H54 (cell line): Measurements from ENCODE around the gene ACP4.

Source experiments
- DNase-seq: peaks from one replicate; pipeline ENCODE4 v3.0.0; 2011; ENCODE audit warnings: low spot score, mixed read lengths; ENCODE audit not compliant: insufficient read length
- FAIRE-seq: peaks from 3 replicates; lab custom pipeline; 2011; peaks lifted over from hg19 to GRCh38; lab: Jason Lieb, UNC
- POLR2A ChIP-seq: IDR thresholded peaks from 2 replicates; pipeline ENCODE4 v1.6.1; 2011; ENCODE audit warnings: low read depth, mild to moderate bottlenecking, low read length

The ACP4 gene

GRCh38 chr19:50832666-50833065 lies 42.5 kb downstream of the ACP4 start:
- no peak for TF ChIP-seq POLR2A
- no peak for FAIRE-seq

GRCh38 chr19:50833117-50833801 lies 43.0 kb downstream of the ACP4 start, which contains the start of gene KLK15:
Gene KLK15, minus strand, starts transcription at chr19:50833574. Its CDS starts 2,082 bp downstream, at chr19:50831492.
- FAIRE-seq (no peak), DNase-seq (no peak)
- no peak for TF ChIP-seq POLR2A

More at GRCh38 chr19:50832666-50833065, 42.5 kb downstream of the ACP4 start:
- DNase-seq: no peak

GRCh38 chr19:50833802-50834167 lies 43.6 kb downstream of the ACP4 start:
- FAIRE-seq (no peak), DNase-seq (no peak)
- TF ChIP-seq POLR2A: no peak

- DNase-seq (no peak), FAIRE-seq (no peak)
- no peak for TF ChIP-seq POLR2A
These were observed 45.0 kb downstream of the ACP4 start for GRCh38 chr19:50835103-50835784.

- TF ChIP-seq POLR2A: peak; percentile 90
- FAIRE-seq (no peak), DNase-seq (peak; percentile 98)
These were observed 45.7 kb downstream of the ACP4 start for GRCh38 chr19:50835785-50836542.

- no peak for FAIRE-seq
- no peak for TF ChIP-seq POLR2A
These were observed 46.5 kb downstream of the ACP4 start for GRCh38 chr19:50836543-50837195.

GRCh38 chr19:50837300-50837699 lies 47.1 kb downstream of the ACP4 start:
- no peak for TF ChIP-seq POLR2A

More at GRCh38 chr19:50836543-50837195, 46.5 kb downstream of the ACP4 start:
- no peak for DNase-seq

GRCh38 chr19:50838239-50838638 lies 48.0 kb downstream of the ACP4 start:
- FAIRE-seq: no peak
- TF ChIP-seq POLR2A: no peak
- DNase-seq: peak; percentile 58

More at GRCh38 chr19:50837300-50837699, 47.1 kb downstream of the ACP4 start:
- FAIRE-seq (no peak), DNase-seq (no peak)

- DNase-seq (no peak), FAIRE-seq (no peak)
- TF ChIP-seq POLR2A: no peak
These were observed 49.8 kb downstream of the ACP4 start for GRCh38 chr19:50839712-50840655.

GRCh38 chr19:50842130-50842529 lies 51.9 kb downstream of the ACP4 start:
- no peak for DNase-seq
- no peak for TF ChIP-seq POLR2A
- FAIRE-seq: no peak

- no peak for TF ChIP-seq POLR2A
- DNase-seq (no peak), FAIRE-seq (no peak)
These were observed 53.0 kb downstream of the ACP4 start for GRCh38 chr19:50843205-50843604.

GRCh38 chr19:50843701-50844221 lies 53.5 kb downstream of the ACP4 start:
- TF ChIP-seq POLR2A: no peak
- DNase-seq (no peak), FAIRE-seq (no peak)

GRCh38 chr19:50844296-50844935 lies 54.2 kb downstream of the ACP4 start:
- FAIRE-seq (no peak), DNase-seq (no peak)
- no peak for TF ChIP-seq POLR2A
